Prostate gland (tissue), 2 donors: ENCODE results near the gene CCDC188.

Experiments used
- POLR2A ChIP-seq: fragments of 450-650 bp; IDR thresholded peaks from one replicate; pipeline ENCODE4 v1.6.1; 2016; ENCODE audit warnings: antibody characterized with exemption, mild to moderate bottlenecking
- POLR2AphosphoS5 ChIP-seq: sonication (generic); formaldehyde crosslinking; IDR thresholded peaks from one replicate; pipeline ENCODE4 v1.6.1; 2017; ENCODE audit warnings: antibody characterized with exemption
- TF ChIP-seq, protein P1 (sequence below), 4 experiments: fragments of 200-600 bp in 2 of 4; fragments of 450-650 bp in 2 of 4; sonication (generic) in 2 of 4; IDR thresholded peaks; 1 replicate in 3 of 4; 2 replicates in 1 of 4; pipeline ENCODE4 v1.5.1; 2016 to 2019; ENCODE audit warnings: antibody characterized with exemption in 4 of 4, mild to moderate bottlenecking in 2 of 4, moderate library complexity in 2 of 4

- TF ChIP-seq POLR2A, result no peak
- TF ChIP-seq, protein P1, sequence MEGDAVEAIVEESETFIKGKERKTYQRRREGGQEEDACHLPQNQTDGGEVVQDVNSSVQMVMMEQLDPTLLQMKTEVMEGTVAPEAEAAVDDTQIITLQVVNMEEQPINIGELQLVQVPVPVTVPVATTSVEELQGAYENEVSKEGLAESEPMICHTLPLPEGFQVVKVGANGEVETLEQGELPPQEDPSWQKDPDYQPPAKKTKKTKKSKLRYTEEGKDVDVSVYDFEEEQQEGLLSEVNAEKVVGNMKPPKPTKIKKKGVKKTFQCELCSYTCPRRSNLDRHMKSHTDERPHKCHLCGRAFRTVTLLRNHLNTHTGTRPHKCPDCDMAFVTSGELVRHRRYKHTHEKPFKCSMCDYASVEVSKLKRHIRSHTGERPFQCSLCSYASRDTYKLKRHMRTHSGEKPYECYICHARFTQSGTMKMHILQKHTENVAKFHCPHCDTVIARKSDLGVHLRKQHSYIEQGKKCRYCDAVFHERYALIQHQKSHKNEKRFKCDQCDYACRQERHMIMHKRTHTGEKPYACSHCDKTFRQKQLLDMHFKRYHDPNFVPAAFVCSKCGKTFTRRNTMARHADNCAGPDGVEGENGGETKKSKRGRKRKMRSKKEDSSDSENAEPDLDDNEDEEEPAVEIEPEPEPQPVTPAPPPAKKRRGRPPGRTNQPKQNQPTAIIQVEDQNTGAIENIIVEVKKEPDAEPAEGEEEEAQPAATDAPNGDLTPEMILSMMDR (IDR thresholded peaks at IDR 0.05), result no peak
- TF ChIP-seq POLR2AphosphoS5, result no peak
Measured at GRCh38 chr22:20142711-20143621, 7.9 kb downstream of the CCDC188 start.
